Muscle of back (tissue), 11 donors: Measurements from ENCODE around the gene PTGER1. TPM values are rescaled to one million over a fixed set of nuclear protein-coding genes. Genes with fewer than 3 reads are reported as not detected.
"Not testable (repeated sequence)": the region's sequence is repeated elsewhere in the genome, so short reads cannot be mapped to it uniquely, and the experiment has no call there.

Experiments used
- DNase-seq, 3 donors: peaks; one replicate each; pipeline versions ENCODE4 v3.0.0 to v3.0.0-alpha.2; 2013
- polyA plus RNA-seq, 10 donors: library from polyadenylated mRNA; unstranded; fragments of 120-200 nt; gene quantifications; one replicate each; pipeline ENCODE4 v1.2.1, GENCODE V29; 2013; ENCODE audit not compliant: insufficient read length in 10 of 10

PTGER1 gene
- polyA plus RNA-seq, 10 donors, result not detected

DNA sequence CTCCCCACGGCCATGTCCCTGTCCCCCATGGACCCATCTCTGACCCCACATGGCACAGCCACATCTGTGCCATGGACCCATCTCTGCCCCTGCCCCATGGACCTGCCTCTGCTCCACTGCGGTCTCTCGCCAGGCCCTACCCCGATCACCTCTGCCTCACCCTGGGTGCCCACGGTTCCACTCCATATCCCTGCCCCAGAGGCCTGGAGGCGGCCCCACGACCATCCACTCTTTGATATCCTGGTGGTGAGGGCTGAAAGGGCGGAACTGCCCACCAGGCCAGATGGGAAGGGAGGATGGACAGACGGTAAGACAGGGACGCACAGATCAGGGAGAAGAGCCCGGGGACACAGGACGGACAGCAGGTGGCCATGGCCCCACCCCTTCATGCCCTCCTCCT, 327 bp downstream of the PTGER1 start:
- DNase-seq, result no peak

DNA sequence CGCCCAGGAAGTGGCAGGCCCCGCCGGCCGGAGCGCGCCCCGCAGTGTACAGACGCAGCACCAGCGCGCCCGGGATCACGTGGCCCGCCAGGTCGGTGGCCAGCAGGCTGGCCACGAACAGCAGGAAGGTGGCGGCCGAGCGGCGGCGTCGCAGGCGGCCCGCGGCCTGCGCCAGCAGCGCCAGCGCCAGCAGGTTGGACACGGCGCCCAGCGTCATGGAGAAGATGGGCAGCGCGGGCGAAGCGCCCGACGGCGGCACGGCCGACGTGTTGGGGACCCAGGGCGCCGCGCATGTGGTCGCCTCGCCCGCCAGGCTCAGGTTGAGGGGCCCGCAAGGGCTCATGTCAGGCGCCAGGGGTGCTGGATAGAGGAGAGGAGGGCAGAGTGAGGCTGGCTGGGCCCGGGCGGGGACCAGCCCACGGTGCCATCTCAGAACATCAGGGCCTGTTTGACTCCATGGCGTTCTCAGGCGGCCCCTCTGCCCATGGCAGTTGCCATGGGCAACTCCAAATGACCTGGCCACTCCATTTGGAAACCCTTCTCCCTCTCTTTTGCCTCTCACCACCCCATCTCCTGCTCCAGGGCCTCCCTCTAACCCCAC, 1.1 kb downstream of the PTGER1 start:
- peak in 1 of 3 donors; percentile 47 for DNase-seq

DNA sequence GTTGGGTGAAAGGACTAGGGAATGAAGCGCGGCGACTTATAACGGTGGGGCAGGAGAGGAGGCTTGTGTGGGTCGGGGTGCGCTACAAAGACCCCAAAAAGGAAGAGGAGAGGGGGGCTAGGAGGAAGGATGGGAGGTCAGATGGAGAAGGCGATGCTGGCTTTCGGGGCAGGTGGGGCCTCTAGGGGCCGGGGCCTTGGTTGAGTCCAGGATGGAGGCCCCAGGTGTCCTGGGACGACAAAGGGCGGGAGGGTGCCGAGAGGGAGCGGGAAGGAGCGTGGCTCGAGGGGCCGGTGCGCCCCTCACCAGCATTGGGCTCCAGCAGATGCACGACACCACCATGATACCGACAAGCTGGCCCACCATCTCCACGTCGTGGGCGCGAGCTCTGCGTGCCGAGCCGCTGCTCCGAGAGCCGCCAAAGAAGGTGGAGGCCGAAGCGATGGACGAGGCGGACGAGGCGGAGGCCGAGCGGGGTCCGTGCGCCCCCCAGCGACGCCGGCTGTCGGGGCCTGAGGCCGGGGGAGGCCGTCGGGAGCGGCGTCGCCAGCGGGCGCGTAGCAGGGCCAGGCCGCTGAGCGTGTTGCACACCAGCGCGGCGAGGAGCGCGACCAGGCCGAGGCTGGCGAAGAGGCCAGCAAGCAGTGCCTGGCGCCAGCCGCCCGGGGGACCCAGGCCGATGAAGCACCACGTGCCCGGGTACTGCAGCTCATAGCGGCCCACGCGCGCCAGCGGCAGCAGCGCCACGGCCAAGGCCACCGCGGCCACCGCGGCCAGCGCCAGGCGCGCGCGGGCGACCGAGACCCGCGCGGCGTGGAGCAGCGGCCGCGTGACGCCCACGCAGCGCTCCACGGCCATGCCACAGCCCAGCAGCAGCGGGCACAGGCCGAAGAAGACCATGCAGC, 1.8 kb downstream of the PTGER1 start:
- DNase-seq, result peak in 1 of 3 donors; percentile 74

DNA sequence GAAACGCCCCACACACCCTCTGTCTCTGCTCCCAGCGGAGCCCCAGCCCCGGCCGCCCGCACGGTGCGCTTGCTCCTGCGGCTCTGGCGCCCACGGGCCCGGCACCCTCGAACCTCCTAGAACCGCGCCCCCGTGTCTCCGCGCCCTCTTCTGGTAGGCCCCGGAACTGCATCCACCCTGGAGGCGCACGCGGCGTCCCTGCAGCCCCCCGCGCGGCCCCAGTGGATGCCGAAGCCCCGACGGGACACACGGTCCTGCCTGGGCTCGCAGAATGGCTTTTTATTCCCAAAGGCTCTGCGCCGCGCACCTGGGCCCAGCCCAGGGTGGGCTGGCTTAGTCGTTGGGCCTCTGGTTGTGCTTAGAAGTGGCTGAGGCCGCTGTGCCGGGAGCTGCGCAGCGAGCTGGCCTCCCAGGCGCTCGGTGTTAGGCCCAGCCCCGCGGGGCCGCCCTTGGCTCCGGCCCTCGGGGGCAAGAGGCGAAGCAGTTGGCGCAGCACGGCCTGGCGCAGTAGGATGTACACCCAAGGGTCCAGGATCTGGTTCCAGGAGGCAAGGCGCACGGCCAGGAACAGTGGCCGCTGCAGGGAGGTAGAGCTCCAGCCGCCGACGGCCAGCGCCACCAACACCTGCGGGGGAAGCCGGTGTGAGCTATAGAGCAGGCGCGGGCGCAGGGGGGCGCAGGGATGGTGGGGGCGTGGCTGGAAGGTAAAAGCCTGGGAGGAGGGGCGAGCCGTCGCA, 2.8 kb downstream of the PTGER1 start:
- peak in 2 of 3 donors; percentile 61 to 87 for DNase-seq

DNA sequence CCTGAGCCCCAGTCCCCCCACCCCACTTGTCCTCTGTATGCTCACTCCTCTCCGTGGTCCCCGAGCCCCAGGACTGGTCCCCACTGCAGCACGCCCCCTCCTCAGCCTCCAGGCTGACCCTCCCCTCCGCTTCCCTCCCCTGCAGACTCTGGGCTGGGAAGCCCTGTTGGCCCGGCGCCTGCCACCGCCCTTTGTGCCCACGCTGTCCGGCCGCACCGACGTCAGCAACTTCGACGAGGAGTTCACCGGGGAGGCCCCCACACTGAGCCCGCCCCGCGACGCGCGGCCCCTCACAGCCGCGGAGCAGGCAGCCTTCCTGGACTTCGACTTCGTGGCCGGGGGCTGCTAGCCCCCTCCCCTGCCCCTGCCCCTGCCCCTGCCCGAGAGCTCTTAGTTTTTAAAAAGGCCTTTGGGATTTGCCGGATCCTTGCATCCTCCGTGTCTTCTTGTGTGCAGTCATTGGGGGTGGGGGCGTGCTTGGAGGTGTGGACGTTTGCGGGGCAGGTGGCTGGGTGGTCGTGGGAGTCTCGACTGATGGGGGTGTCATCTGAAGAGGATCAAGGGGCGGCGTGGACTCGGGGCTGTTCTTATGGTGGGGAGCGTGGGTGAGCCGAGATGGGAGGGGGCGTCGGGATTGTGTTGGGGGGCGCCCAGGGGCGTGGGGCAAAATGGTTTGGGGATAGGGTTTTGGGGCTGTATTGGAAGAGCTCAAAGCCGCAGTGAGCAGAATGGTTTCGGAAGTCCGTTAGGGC, 3.5 kb downstream of the PTGER1 start:
- no peak for DNase-seq

DNA sequence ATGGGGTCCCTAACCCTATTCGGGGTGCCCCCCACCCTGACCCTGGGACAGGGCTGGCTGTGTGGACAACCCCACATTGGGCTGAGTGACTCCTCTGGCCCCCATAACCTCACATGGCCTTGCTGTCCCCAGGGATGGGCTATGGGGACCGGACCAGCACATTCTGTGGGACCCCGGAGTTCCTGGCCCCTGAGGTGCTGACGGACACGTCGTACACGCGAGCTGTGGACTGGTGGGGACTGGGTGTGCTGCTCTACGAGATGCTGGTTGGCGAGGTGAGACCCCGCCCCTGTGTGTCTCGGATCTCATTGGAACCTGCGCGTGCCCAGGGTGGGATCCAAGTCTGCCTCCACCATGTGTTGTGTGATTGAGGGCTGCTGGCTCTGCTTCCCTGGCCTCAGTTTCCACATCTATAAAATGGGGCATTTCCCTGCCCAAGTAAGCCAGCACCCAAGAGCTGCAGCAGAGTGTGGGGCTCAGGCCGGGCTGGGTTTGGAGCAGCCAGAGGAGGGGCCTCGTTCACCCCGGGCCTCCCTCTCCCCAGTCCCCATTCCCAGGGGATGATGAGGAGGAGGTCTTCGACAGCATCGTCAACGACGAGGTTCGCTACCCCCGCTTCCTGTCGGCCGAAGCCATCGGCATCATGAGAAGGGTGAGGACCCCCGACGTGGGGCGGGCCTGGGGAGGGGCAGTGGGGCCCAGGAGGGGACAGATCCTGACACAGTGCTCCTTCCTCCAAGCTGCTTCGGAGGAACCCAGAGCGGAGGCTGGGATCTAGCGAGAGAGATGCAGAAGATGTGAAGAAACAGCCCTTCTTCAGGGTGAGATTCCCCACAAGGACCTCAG, 4.9 kb downstream of the PTGER1 start:
- DNase-seq, result no peak

DNA sequence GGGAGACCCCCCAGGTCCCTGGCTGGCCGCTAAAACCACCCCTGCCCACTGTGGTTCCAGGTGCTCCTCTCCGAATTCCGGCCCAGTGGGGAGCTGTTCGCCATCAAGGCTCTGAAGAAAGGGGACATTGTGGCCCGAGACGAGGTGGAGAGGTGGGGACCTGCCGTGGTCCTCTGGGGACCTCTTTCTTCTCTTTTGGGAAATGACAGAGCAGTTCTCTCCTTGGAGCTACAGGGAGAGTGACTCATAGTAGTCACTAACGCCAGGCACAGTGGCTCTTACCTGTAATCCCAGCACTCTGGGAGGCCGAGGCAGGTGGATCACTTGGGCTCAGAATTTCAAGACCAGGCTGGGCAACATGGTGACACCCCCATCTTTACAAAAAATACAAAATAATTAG, 7.3 kb downstream of the PTGER1 start:
- no peak for DNase-seq

DNA sequence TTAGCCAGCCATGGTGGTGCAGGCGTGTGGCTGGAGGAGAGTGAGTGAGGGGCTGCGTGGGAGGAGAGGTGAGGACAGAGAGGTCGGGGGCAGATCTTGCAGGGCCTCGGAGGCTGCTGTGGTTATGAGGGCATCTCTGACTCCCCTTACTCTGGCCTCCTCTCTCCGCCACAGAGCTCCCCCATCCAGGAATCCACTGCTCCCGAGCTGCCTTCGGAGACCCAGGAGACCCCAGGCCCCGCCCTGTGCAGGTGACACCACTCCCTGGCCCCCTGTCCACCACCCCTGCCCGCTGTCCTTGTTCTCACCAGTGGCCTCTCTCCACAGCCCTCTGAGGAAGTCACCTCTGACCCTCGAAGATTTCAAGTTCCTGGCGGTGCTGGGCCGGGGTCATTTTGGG, 7.8 kb downstream of the PTGER1 start:
- DNase-seq, result no peak

DNA sequence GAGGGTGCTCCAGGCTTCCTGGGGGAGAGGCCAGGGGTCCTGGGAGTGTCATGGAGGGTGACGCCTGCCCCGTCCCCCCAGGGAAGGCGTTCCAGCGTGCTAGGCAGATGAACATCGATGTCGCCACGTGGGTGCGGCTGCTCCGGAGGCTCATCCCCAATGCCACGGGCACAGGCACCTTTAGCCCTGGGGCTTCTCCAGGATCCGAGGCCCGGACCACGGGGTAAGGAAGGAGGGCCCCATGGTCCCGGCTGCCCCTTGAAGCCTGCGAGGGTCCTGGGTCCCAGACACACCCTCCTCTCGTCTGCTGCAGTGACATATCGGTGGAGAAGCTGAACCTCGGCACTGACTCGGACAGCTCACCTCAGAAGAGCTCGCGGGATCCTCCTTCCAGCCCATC, 11.4 kb downstream of the PTGER1 start:
- DNase-seq, result no peak

DNA sequence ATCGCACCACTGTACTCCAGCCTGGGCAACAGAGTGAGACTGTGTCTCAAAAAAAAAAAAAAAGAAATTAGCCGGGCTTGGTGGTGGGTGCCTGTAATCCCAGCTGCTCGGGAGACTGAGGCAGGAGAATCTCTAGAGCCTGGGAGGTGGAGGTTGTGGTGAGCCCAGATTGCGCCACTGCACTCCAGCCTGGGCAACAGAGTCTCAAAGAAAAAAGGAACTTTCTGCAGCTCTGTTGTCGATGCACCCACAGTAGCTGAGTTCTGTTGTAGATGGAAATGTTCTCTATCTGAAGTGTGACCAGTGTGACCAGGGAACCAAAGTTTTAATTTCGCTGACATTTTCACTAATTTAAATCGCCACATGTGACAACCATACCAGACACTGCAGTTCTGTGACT, 12.8 kb downstream of the PTGER1 start:
- not testable (repeated sequence) for DNase-seq

DNA sequence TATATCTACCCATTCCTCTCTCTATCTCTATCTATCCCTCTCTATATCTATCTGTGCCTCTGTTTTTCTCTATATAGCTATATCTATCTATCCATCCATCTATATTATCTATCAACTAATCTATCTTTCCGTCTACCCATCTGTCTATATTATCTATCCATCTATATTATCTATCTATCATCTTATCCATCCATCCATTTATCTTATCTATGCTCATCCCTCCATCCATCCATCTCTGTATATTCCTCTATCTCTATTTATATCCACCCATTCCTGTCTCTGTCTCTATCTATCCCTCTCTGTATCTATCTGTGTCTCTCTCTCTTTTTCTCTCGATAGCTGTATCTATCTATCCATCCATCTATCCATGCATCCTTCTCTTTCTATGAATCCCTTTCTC, 14.2 kb downstream of the PTGER1 start:
- DNase-seq, result no peak

DNA sequence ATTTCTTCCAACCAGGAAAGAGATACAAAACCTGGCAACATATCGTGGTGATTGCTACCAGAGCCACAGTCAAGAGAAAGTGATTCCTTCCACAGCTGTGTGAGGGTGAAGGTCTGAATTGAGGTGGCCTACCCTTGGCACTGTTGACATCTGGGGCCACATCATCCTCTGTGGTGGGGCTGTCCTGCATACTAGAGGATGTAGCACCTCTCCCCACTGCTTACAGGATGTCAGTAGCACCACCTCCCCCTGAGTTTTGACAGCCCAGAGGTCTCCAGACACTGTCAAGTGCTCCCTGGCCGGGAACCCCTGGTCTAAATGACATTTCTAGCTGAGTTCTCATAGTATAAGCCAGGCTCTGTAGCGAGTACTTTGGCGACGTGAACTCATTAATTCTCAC, 15.5 kb downstream of the PTGER1 start:
- DNase-seq, result no peak

DNA sequence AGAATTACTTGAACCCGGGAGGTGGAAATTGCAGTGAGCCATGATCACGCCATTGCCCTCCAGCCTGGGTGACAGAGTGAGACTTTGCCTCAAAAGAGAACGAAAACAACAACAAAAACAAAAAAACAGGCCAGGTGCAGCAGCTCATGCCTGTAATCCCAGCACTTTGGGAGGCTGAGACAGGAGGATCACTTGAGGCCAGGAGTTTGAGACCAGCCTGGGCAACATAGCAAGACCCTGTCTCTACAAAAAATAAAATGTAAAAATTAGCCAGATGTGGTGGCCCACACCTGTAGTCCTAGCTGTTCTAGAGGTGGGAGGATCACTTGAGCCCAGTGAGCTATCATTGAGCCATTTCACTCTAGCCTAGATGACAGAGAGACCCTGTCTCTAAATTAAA, 22.9 kb downstream of the PTGER1 start:
- DNase-seq, result not testable (repeated sequence)

DNA sequence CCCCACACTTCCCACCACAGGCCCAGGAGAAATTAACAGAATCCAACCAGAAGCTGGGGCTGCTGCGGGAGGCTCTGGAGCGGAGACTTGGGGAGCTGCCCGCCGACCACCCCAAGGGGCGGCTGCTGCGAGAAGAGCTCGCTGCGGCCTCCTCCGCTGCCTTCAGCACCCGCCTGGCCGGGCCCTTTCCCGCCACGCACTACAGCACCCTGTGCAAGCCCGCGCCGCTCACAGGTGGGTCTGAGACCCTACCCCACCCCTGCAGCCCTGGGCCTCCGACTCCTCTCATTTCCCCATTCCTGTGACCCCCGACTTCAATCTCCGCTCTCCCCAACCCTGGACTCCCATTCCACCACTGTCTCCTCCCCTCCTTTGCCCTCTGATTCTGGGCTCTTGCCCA, 24.3 kb downstream of the PTGER1 start:
- DNase-seq, result no peak

DNA sequence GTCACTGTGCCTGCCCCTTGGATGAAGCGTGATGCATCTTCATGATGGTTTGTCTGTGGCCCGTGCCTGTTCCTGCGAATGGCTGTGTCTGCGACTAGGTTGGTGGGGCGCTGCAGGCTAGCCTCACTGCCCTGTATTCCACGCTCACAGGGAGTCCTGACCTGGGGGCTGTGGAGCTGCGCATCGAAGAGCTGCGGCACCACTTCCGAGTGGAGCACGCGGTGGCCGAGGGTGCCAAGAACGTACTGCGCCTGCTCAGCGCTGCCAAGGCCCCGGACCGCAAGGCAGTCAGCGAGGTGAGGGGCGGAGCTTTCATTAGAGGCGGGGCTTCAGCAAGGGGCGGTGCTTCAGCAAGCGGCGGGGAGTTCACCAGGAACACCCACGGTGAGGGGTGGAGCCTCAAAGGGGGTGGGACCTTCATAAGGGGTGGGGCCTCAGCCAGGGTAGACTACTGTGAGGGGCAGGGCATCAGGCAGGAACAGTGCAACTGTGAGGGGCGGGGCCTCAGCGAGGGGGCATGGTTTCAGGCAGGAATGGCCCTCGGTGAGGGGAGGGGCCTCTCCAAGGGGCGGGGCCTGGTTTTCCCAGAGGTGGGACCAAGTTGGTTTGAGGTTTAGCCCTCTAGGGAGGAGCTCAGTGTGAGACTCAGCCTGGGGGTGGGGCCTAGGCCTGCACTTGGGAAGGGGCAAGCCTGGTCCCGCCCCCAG, 24.8 kb downstream of the PTGER1 start:
- DNase-seq, result no peak

DNA sequence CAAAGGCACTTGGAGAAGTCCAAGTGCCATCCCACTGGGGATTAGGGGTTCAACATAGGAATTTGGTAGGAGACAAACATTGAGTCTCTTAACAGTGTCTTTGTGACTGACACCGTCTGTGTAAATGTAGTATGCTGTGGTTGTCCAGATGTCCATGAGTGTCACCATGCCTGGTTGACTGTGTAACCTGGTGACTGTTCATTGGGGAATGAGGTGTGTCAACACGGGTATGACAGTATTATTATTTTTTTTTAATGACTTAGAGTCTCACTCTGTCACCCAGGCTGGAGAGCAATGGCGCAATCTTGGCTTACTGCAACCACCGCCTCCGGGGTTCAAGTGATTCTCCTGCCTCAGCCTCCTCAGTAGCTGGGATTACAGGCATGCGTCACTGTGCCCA, 25.8 kb downstream of the PTGER1 start:
- DNase-seq, result no peak

DNA sequence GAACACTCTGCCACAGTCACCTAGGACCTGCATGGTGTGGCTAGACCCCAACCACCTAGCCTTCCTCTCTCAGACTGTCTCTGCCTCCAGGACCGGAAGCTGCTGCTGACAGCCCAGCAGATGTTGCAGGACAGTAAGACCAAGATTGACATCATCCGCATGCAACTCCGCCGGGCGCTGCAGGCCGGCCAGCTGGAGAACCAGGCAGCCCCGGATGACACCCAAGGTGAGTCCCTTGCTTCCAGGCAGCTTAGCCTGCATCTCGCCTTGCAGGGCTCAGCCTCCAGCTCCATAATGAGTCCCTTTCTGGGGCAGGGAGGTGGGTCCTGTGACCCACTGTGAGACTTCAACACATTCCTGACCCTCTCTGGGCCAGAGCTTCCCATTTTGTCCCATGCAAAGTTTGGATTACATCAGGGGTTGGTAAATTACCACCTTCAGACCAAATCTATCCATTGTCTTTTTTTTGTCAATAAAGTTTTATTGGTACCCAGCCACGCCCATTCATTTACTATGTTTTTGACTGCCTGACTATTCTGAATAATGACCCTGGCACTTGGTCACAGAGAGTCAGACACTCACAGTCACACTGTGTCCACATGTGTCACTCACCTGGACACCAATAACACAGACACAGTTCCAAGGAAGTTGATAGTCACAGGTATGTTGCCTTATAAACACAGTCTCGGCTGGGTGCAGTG, 28.7 kb downstream of the PTGER1 start:
- no peak for DNase-seq

DNA sequence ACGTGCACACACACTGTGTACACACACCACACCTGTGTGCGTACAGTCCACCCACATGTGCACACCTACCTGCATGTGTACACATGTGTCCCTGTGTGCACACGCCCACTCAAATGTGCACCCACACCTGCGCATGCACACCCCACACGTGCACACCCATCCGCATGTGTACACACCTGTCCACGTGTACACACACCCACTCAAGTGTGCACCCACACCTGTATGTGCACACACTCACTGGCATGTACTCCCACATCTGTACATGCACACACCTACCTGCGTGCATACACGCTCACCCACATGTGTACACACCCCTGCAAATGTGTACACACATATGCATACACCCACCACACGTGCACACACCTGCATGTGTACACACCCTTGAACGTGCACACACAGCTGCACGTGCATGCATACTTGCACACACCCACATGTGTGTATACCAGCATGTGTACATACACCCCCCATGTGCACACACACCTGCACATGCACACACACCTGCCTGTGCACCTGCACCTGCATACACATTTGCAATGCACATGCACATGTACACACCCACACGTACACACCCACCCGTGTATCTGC, 31.4 kb downstream of the PTGER1 start:
- DNase-seq, result no peak

DNA sequence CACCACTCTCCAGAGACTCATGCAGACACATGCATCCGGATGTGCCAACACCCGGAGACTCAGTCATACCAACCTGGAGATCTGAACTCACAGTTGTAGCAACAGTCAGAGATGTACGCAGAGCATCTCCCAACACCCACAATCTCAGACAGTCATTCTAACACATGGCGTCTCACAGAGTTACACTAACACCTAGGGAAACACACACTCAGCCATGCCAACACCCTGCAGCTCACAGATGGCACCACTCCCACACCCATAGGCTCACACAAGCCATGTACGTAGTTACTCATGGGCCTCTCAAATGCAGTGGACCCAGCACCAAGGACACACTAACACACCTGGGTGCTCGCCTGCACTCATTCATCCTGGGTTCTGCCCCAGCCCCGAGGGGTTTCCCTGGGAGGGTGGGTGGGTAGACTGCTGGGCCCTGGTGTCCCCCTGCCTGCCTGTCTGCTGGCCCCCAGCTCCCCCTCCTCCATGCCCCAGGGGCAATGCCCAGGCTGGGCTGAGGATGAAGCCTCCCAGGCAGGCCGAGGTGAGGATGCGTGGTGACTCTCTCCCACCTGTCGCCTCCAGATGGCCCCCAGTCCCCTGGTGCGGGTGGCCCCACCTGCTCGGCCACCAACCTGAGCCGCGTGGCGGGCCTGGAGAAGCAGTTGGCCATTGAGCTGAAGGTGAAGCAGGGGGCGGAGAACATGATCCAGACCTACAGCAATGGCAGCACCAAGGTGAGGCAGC, 32.1 kb downstream of the PTGER1 start:
- DNase-seq, result no peak
